COLO668 (cell line): Measurements from ENCODE around the gene MKNK2.
A peak's percentile ranks its signal among the peaks of the same experiment; 100 is the strongest.

ENCODE experiments used
- DNase-seq: peaks from one replicate; lab custom pipeline; 2025; ENCODE audit not compliant: unreplicated experiment; lab: John Stamatoyannopoulos, UW

Gene MKNK2

DNA sequence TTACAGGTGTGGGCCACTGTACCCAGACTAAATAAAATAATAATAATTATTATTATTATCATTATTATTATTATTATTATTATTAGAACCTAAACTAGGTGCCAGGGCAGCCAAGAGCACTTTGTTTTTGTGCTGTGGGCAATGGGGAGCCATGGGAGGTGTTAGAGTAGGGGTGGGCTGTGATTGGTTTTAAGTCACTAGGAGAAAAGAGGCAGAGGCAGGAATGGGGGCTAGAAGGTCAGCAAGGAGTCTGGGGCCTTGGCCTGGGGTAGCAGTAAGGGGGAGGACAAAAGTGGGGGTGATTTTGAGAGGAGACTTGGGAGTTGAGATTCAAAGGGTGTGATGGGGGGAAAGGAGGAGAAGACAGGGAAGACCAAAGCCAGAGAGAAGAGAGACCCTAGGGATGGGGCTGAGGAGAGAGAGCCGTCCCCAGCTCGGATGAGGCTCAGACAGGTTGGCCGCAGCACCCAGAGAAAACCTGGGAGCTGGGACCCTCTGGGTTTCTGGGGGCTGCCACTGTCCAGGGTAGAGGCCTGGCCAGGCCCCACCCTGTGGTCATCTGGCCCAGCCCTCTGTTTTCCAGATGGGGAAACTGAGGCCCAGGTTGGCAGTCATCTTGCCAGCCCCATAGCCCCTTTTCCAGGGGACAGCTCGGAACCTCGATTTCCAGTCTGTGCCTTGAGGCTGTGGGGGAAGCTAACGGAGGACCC, 17.8 kb downstream of the MKNK2 start:
- DNase-seq = no peak

DNA sequence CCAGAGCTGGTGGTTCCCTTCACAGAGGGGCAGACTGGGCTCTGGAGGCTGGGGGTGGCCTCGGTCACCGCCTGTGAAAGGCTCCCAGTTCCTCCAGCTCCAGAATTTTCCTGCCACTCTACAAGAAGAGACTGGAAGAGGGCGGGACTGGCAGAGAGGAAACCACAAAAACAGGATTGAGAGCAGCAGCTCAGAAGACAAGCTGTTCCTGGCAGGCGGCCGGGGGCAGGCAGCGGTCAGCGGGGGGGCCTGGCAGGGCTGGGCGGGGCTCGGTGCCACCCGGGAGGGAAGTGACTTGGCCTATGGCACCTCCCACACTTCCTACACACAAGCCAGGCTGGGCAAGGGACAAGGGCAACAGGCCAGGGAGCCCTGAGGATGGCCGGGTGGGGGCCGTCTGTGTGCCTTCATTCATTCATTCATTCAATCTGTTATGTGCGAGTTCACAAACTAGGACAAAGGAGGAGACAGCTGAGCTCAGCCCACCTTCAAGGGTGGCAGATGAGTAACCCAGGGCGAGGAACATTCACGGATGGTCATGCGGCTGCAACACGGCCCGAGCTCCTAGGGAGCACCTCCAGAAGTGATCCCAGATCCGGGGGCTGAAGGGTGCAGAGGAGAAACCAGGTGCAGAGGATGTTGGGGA, 18.6 kb downstream of the MKNK2 start:
- DNase-seq = peak; percentile 86

DNA sequence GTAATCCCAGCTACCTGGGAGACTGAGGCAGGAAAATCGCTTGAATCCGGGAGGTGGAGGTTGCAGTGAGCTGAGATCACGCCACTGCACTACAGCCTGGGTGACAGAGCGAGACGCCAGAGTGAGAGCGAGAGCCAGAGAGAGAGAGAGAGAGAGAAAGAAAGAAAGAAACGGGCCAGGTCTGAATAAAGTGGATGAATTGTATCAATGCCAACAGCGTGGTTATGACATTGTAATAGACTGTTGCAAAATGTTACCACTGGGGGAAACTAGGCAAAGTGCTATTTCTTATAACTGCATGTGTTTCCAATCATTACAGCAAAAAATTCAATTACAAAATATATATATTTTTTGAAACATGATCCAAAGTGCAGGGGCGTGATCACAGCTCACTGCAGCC, 23.7 kb downstream of the MKNK2 start:
- no peak for DNase-seq

DNA sequence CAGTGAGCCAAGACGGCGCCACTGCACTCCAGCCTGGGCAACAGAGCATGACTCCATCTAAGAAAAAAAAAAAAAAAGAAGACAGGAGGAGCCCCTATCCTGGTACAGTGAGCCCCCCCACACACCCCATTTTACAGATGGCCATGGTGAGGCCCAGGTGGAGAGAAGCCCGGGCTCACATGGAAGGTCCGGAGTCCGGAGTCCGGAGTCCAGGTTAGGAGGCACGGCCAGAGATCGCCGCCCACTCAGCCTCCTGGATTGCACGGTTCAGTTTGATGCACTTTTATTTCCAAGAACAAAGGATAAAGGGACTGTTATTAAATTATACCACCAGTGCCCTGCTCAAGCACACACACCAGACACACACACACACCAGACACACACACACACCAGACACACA, 24.3 kb downstream of the MKNK2 start:
- DNase-seq = no peak

DNA sequence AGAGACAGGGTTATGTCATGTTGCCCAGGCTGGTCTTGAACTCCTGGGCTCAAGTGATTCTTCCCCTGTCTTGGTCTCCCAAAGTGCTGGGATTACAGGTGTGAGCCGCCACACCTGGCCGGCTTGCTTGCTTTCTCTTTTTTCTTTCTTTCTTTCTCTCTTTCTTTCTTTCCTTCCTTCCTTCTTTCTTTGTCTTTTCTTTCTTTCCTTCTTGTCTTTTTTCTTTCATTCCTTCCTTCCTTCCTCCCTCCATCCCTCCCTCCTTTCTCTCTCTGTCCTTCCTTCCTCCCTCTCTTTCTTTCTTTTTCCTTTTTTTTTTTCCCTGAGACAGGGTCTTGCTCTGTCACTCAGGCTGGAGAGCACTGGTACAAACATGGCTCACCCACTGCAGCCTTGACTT, 28.8 kb downstream of the MKNK2 start:
- DNase-seq = no peak

GRCh38 chr19:2021453-2022140, 29.4 kb downstream of the MKNK2 start:
- no peak for DNase-seq

GRCh38 chr19:2018752-2019151, 32.3 kb downstream of the MKNK2 start:
- no peak for DNase-seq

DNA sequence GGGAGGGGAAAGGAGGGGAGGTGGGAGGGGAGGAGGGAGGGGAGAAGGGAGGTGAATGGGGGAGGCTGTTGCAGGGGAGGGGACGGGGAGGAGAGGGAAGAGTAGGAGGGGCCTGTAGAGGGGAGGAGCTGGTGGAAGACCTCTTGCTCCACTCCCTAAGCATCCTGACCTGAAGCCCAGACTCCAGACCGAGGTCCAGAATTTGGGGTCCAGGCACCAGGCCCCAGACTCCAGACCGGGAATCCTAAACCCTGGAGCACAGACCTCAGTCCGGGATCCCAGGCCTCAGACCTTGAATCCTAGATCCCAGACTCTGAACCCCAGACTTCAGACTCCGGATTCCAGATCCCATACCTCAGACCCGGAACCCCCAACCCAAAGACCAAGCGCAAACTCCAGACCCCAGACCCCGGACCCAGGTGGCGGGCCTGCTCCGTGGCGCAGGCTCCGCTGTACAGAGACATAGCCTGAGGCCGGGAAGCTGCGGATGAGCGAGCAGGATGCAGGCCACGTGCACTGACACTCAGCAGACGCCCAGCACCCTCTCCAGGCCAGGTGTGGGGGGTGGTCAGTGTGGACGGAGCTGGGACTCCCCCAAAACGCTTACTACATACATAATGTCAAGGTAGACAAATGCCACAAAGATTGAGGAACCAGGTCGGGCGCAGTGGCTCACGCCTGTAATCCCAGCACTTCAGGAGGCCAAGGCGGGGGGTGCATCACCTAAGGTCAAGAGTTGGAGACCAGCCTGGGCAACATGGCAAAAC, 34.8 kb downstream of the MKNK2 start:
- peak; percentile 65 for DNase-seq

DNA sequence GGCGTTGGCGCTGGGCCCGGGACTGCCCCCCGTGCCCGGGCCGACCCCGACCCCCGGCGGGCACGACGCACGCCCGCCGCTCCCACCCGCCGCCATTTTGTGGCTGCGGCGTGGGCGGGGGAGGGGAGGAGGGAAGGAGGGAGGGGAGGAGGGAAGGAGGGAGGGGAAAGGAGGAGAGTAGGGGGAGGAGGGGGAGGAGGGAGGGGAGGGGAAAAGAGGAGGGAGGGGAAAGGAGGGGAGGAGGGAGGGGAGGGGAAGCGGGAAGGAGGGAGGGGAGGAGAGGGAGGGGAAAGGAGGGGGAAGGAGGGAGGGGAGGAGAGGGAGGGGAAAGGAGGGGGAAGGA, 35.5 kb downstream of the MKNK2 start, which contains the start of gene BTBD2:
Gene BTBD2 (minus strand): TSS at position 107 of the 343 bp plus-strand sequence. CDS start 11 bp downstream, at position 96.
- peak; percentile 67 for DNase-seq

GRCh38 chr19:2014731-2015607, 36.1 kb downstream of the MKNK2 start:
- peak; percentile 67 for DNase-seq

- no peak for DNase-seq
Observed at GRCh38 chr19:2014131-2014571, 36.9 kb downstream of the MKNK2 start.

DNA sequence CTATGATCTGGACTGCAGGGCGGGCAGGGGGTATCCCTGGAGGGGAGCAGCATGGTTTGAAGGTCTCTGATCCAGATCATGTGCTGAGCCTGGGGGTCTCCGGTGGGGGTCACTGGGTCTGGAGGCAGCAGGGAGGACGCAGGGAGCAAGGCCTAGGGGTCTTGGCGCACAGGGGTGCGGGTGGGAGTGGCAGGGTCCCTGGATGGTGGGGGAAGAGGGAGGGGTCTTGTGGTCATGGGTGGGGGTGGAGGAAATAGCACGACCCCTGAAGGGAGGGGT, 37.4 kb downstream of the MKNK2 start:
- DNase-seq = no peak

DNA sequence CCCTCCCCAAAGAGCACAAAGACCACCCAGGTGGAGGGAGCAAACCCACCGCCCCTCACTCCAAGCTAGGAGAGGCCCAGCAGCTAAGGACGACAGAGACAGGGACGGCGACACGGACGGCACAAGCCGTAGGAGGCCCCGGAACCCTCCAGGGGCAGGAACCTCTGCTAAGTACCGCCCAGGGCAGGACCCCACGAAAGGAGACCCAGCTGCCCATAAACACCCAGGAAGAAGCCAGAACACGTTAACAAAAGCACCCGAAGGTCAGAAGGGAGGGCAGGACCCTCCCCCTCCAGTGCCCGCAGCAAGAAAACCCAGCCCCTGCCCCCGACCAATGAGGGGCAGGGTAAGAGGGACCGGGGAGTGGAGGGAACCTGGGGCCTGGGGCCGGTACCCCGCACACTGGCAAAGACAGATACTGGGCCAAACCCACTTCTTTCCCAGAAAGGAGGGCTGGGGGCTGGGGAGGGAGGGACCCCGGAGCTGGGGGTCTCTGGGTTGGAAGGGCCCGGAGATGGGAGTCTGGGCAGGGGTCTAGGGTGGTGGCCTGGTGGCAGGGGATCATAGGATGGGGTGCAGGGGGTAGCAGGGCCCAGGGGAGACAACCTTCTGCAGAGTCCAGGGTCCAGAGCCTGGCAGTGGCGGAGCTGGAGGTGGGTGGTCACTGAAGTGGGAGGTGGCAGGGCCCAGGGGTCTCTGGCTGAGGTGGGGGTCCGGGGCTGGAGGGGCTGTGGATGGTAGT, 37.9 kb downstream of the MKNK2 start:
- no peak for DNase-seq

DNA sequence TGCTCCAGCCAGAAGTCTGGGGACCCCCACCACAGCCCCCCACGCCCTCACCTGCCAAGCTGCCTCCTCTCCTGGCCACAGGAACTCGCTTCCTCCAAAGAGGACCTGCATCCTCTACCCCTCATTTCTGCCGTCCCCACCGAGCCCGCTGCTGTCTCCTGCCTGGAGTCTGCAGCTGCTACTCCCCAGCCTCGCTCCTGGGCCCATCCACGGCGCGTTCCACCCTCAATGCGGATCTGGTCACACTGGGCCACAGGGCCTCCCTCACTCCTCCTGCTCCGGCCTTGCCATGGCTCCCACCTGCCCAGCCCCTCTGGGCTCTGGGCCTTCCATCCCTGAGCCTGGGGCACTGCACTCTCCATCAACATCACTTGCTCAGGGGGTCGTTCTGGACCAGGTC, 39.9 kb downstream of the MKNK2 start:
- no peak for DNase-seq

DNA sequence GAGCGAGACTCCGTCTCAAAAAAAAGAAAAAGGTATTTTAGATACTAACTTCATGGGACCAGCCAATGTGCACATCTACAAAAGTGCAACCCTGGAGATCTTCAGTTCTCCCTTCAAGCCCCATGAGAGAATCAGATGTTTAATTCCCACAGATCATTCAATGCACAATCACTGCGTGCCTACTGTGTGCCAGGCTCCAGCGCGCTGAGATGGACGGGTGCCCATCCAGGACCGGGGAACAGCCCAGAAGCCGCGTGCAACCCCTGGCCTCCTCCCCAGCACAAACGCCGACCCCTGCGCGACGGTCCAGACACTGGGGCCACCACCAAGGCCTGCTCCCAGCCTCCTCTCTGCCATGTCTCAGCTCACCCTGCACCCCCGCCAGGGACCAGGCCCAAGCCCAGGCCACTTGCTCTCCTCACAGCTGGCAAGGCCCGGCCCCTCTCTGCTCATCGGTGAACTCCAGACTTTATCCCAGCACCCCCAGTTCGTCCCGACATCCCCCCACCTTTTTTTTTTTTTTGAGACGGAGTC, 40.8 kb downstream of the MKNK2 start:
- DNase-seq = no peak

- DNase-seq = no peak
Observed at GRCh38 chr19:2003874-2004273, 47.2 kb downstream of the MKNK2 start.

DNA sequence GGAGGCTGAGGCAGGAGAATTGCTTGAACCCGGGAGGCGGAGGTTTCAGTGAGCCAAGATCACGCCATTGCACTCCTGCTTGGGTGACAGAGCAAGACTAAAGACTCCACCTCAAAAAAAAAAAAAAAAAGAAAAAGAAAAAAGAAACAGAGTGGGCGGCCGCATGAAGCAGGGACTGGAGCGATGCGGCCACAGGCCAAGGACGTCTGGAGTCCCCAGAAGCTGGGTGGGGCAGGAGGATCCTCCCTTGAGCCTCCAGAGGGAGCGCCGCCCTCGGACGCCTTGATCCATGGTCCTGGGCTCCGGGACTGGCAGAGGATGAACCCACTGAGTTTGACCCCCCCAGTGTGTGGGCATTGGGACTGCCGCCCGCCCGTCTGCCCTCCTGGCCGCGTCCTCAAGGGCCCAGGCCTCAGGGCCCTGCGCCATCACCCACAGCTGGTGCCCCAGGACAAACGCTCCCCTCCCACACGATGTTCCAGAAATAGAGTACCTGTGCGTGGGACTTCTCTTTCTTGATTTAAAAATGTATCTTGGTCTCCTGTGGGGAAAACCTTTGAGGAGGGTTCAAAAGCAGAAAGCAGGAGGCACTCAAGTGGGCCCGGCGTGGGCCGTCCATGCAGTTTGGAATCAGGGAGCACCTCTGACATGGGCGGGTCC, 51.1 kb downstream of the MKNK2 start:
- DNase-seq = no peak

GRCh38 chr19:1998712-1999708, 52.0 kb downstream of the MKNK2 start:
- no peak for DNase-seq
